HepG2 (cell line): ENCODE data around the gene CREB1. TPM values are rescaled to one million over a fixed set of nuclear protein-coding genes. Genes with fewer than 3 reads are reported as not detected.

Source experiments
- ATAC-seq: fragments of 200-7000 bp; cut with Tn5 transposase; 3 replicates; pipeline ENCODE4 v1.9.1; 2020; ENCODE audit warnings: mild to moderate bottlenecking, moderate library complexity
- BruUV-seq: library from RNA; stranded (reverse); fragments of 400-500 nt; replicated peaks from 2 replicates; lab custom pipeline; 2021; lab: Mats Ljungman, UMichigan
- CTCF ChIA-PET: fragments of 300-600 bp; formaldehyde crosslinking; extraction: SDS; loops from one replicate; lab custom pipeline; 2021; ENCODE audit warnings: low total read pairs, inconsistent platforms, low intra/inter-chr PET ratio; lab: Yijun Ruan, JAX
- POLR2A ChIA-PET: fragments of 350-600 bp; sonication (Branson Sonifier 250); formaldehyde crosslinking; loops from one replicate; lab custom pipeline; 2020; ENCODE audit warnings: antibody characterized with exemption, inconsistent platforms; lab: Yijun Ruan, JAX
- DNase-seq: peaks from one replicate; pipeline ENCODE4 v3.0.0-alpha.2; 2015; ENCODE audit warnings: low spot score
- FAIRE-seq: peaks from 3 replicates; lab custom pipeline; 2011; peaks lifted over from hg19 to GRCh38; lab: Jason Lieb, UNC
- H2AFZ ChIP-seq: one replicate; pipeline ENCODE4 v1.6.1; 2011; ENCODE audit warnings: low read length, inconsistent platforms
- H3K27ac ChIP-seq: fragments of 300-600 bp; 3 replicates; pipeline ENCODE4 v1.8.0; 2011; ENCODE audit warnings: mixed run types, mild to moderate bottlenecking, mixed read lengths, low read length, inconsistent platforms; ENCODE audit not compliant: insufficient read depth; ENCODE audit errors: extremely low read length
- H3K27me3 ChIP-seq, 2 experiments: fragments of 200-600 bp in 1 of 2; 2 replicates in 1 of 2; 3 replicates in 1 of 2; pipeline versions ENCODE4 v1.6.0 to v1.8.0; 2011; ENCODE audit warnings: low read length in 2 of 2, mild to moderate bottlenecking in 2 of 2, moderate library complexity in 2 of 2, inconsistent platforms in 1 of 2; ENCODE audit not compliant: insufficient read depth in 2 of 2, control insufficient read depth in 1 of 2
- H3K36me3 ChIP-seq, 2 experiments: fragments of 200-600 bp in 1 of 2; replicated peaks in 1 of 2; 2 replicates in 1 of 2; 3 replicates in 1 of 2; pipeline versions ENCODE4 v1.5.1 to v1.8.0; 2011; ENCODE audit warnings: low read length in 2 of 2, inconsistent platforms in 1 of 2; ENCODE audit not compliant: insufficient read depth in 2 of 2, control insufficient read depth in 1 of 2
- H3K4me1 ChIP-seq: 2 replicates; pipeline ENCODE4 v1.5.1; 2012; ENCODE audit warnings: low read length, inconsistent platforms; ENCODE audit not compliant: insufficient read depth
- H3K4me2 ChIP-seq: 2 replicates; pipeline ENCODE4 v1.6.0; 2011; ENCODE audit warnings: low read depth, low read length, inconsistent platforms
- H3K4me3 ChIP-seq, 3 experiments: fragments of 200-600 bp in 1 of 3; sonication (generic), shearing (Covaris generic) in 1 of 3; replicated peaks in 1 of 3; 2 replicates each; pipeline ENCODE4 v1.5.1; 2011 to 2016; ENCODE audit warnings: low read length in 3 of 3, inconsistent platforms in 2 of 3, low read depth in 2 of 3, mild to moderate bottlenecking in 2 of 3, control low read depth in 1 of 3, mixed read lengths in 1 of 3; ENCODE audit not compliant: insufficient read depth in 1 of 3
- H3K79me2 ChIP-seq: one replicate; pipeline ENCODE4 v1.6.1; 2011; ENCODE audit warnings: low read length, inconsistent platforms; ENCODE audit not compliant: insufficient read depth
- H3K9ac ChIP-seq: 2 replicates; pipeline ENCODE4 v1.6.0; 2011; ENCODE audit warnings: mild to moderate bottlenecking, low read depth, low read length, inconsistent platforms; ENCODE audit not compliant: insufficient read depth
- H3K9me3 ChIP-seq: 2 replicates; pipeline ENCODE4 v1.5.1; 2012; ENCODE audit warnings: mild to moderate bottlenecking, low read length
- H4K20me1 ChIP-seq: 2 replicates; pipeline ENCODE4 v1.6.0; 2011; ENCODE audit warnings: inconsistent platforms, mild to moderate bottlenecking, low read length, moderate library complexity; ENCODE audit not compliant: insufficient read depth
- CENPBD1 ChIP-seq: sonication (generic); formaldehyde crosslinking; IDR thresholded peaks from 2 replicates; pipeline ENCODE4 v1.8.0; 2022; ENCODE audit warnings: missing genetic modification reagents, low read depth, mild to moderate bottlenecking, borderline replicate concordance
- LRRFIP1 ChIP-seq: sonication (generic); formaldehyde crosslinking; conservative IDR thresholded peaks from 2 replicates; pipeline ENCODE4 v1.4.0; 2020; ENCODE audit warnings: missing genetic modification reagents
- MYC ChIP-seq: sonication (generic); formaldehyde crosslinking; IDR thresholded peaks from 2 replicates; pipeline ENCODE4 v1.9.0; 2021; ENCODE audit warnings: missing genetic modification reagents, borderline replicate concordance
- NR2F1 ChIP-seq, 2 experiments: fragments of 450-650 bp in 1 of 2; formaldehyde crosslinking in 1 of 2; IDR thresholded peaks; 2 replicates each; pipeline versions ENCODE4 v1.5.0 to v1.6.1; 2016 to 2020; ENCODE audit warnings: mild to moderate bottlenecking in 1 of 2, missing compliant biosample characterization in 1 of 2, missing genetic modification reagents in 1 of 2, moderate library complexity in 1 of 2
- RFXANK ChIP-seq: IDR thresholded peaks from 2 replicates; pipeline ENCODE4 v1.6.1; 2016
- SRF ChIP-seq: IDR thresholded peaks from 2 replicates; pipeline ENCODE4 v1.6.1; 2011; ENCODE audit warnings: mild to moderate bottlenecking, low read depth, low read length, moderate library complexity
- TBL1XR1 ChIP-seq: fragments of 150-350 bp; IDR thresholded peaks from 2 replicates; pipeline ENCODE4 v1.6.1; 2014; ENCODE audit warnings: borderline replicate concordance, low read length; ENCODE audit not compliant: partially characterized antibody
- ZMYM2 ChIP-seq: sonication (generic); formaldehyde crosslinking; IDR thresholded peaks from 2 replicates; pipeline ENCODE4 v1.8.0; 2022; ENCODE audit warnings: mild to moderate bottlenecking, missing genetic modification reagents
- in situ Hi-C: cut with HindIII; loops from 2 replicates; pipeline ENCODE4 v1.10.0; 2017; ENCODE audit warnings: low pct_unique_long_range_greater_than_20kb; ENCODE audit not compliant: extremely low pct_ligation_motif_present
- intact Hi-C: fragments of 100-400 bp; cut with micrococcal nuclease; formaldehyde crosslinking; loops from one replicate; pipeline ENCODE4 v1.10.0; 2022; ENCODE audit not compliant: unreplicated experiment
- polyA plus RNA-seq, 8 experiments: library from polyadenylated mRNA; depleted of rRNA in 3 of 8; stranded (reverse) in 7 of 8; unstranded in 1 of 8; fragments of >200 nt; fragmentation: Illumina TruSeq in 4 of 8; extraction: Trizol in 4 of 8; gene quantifications; 2 replicates each; pipeline versions ENCODE4 v1.2.1 to v1.2.3, GENCODE V29; 2011 to 2016; ENCODE audit warnings: low read depth in 4 of 8, missing spikeins in 1 of 8, mixed read lengths in 1 of 8; ENCODE audit not compliant: insufficient read depth in 1 of 8
- total RNA-seq, 5 experiments: library from RNA; depleted of rRNA; stranded (reverse); fragments of >200 nt; fragmentation: Illumina TruSeq; extraction: Trizol; gene quantifications; 2 replicates each; pipeline ENCODE4 v1.2.3, GENCODE V29; 2016; ENCODE audit warnings: low read depth in 1 of 5

Gene CREB1
- total and polyA plus RNA-seq, 2 of the 13 experiments (the other 11 are each of a cell fraction or from before 2014, with no cell fraction given) = 51.8 to 51.9 TPM

GRCh38 chr2:207599636-207600035 lies 69.9 kb downstream of the CREB1 start:
- Histone ChIP-seq H3K9ac (no peak overlapping the region), H4K20me1 (no peaks in the 10 kb centered on the region), H3K4me1 (no peaks in the 10 kb centered on the region), H3K36me3 (peaks cover 10 to 24% of the 10 kb centered on the region in 2 experiments), H3K27ac (no peak overlapping the region), H3K4me3 (no peak overlapping the region), H3K27me3 (no peaks in the 10 kb centered on the region), H3K9me3 (no peaks in the 10 kb centered on the region), H3K4me2 (no peak overlapping the region), H2AFZ (no peak overlapping the region), H3K79me2 (no peaks in the 10 kb centered on the region)
- no peak for FAIRE-seq
- BruUV-seq = no TSS peak
- no peak for TF ChIP-seq TBL1XR1
- ATAC-seq = no peak
- CTCF ChIA-PET = no interaction called here
- POLR2A ChIA-PET = no interaction called here
- intact Hi-C loops (no loop called here), in situ Hi-C loops (no loop called here)
- DNase-seq = no peak

GRCh38 chr2:207600231-207600630 lies 70.5 kb downstream of the CREB1 start:
- no TSS peak for BruUV-seq
- no peak for DNase-seq
- Histone ChIP-seq H3K4me2 (no peak overlapping the region), H3K9me3 (no peaks in the 10 kb centered on the region), H3K27me3 (no peaks in the 10 kb centered on the region), H3K79me2 (no peaks in the 10 kb centered on the region), H3K36me3 (peaks cover 10 to 22% of the 10 kb centered on the region in 2 experiments), H3K4me1 (no peaks in the 10 kb centered on the region), H4K20me1 (no peaks in the 10 kb centered on the region)
- no peak for ATAC-seq
- no peak for FAIRE-seq
- TF ChIP-seq ZMYM2 (CRISPR knock-in tag) = no peak
- no peak for TF ChIP-seq CENPBD1 (CRISPR knock-in tag)
- TF ChIP-seq LRRFIP1 (CRISPR knock-in tag) = no peak
- TF ChIP-seq RFXANK = no peak
- TF ChIP-seq MYC = no peak
- no peak for TF ChIP-seq SRF
- TF ChIP-seq NR2F1 (CRISPR knock-in tag; IDR thresholded peaks at IDR 0.05) = no peak
- TF ChIP-seq, all 625 proteins: peak for 0
- Histone ChIP-seq H2AFZ (no peak overlapping the region), H3K9ac (no peak overlapping the region), H3K27ac (no peak overlapping the region), H3K4me3 (no peak overlapping the region)
- intact Hi-C loops = no loop called here
- in situ Hi-C loops = no loop called here
- ChIA-PET POLR2A (no interaction called here), CTCF (no interaction called here)
